ENCODE data around the gene UXT. TPM values are rescaled to one million over a fixed set of nuclear protein-coding genes. Genes with fewer than 3 reads are reported as not detected.

The UXT gene
- total and polyA plus RNA-seq, 2 experiments from 2014 or later: 58.4 to 141 TPM

GRCh38 chrX:47651043-47651905, 7.7 kb downstream of the UXT start:
- H3K79me2 ChIP-seq (replicated peaks; ENCODE audit: insufficient read depth): peaks cover 21% of the 10 kb centered on the region
- peak overlapping the region; percentile 70 for H3K27ac ChIP-seq (ENCODE audit: low read depth)
- no peaks in the 10 kb centered on the region for H3F3A ChIP-seq (replicated peaks; ENCODE audit: low read depth)
- peak overlapping the region; percentile 52 for H3K4me3 ChIP-seq
- peak overlapping the region; percentile 98 for H3K27ac Mint-ChIP-seq
- no peaks in the 10 kb centered on the region for H3K36me3 ChIP-seq (ENCODE audit: insufficient read depth)
- H3K4me1 ChIP-seq (ENCODE audit: insufficient read depth): peaks cover 3% of the 10 kb centered on the region; the same call in 1 of the 2 replicates
- peak; percentile 42 for ATAC-seq
- no peak for DNase-seq (ENCODE audit: low spot score)
- no peaks in the 10 kb centered on the region for H3K27me3 ChIP-seq (ENCODE audit: insufficient read depth)
- H3K9me3 Mint-ChIP-seq: no peaks in the 10 kb centered on the region
- no peaks in the 10 kb centered on the region for H4K20me1 ChIP-seq (replicated peaks; ENCODE audit: insufficient read depth)
- 0 out of 2 replicates have a peak overlapping the region, but pooled peaks have one; percentile 53 for H2AFZ ChIP-seq
- H3K9me2 ChIP-seq (ENCODE audit: insufficient read depth): no peaks in the 10 kb centered on the region
- H3K4me3 Mint-ChIP-seq: peak overlapping the region; percentile 92
- peaks cover 41% of the 10 kb centered on the region for H3K36me3 Mint-ChIP-seq (ENCODE audit: low read depth)
- H3K4me1 Mint-ChIP-seq: peaks cover 21% of the 10 kb centered on the region
- H3K4me2 ChIP-seq: peak overlapping the region; percentile 80
- TF ChIP-seq ETS1 (IDR thresholded peaks at IDR 0.05) (no peak), ZNF462 (CRISPR knock-in tag; IDR thresholded peaks at IDR 0.05) (no peak), STAT1 (IDR thresholded peaks at IDR 0.05; ENCODE audit: unreplicated experiment) (no peak), CREB1 (CRISPR knock-in tag; IDR thresholded peaks at IDR 0.05; ENCODE audit: low read depth) (no peak), POLR2AphosphoS5 (IDR thresholded peaks at IDR 0.05; ENCODE audit: low read depth) (no peak), REST (IDR thresholded peaks at IDR 0.05; ENCODE audit: unreplicated experiment) (no peak), ZNF114 (CRISPR knock-in tag; IDR thresholded peaks at IDR 0.05) (no peak), NANOG (IDR thresholded peaks at IDR 0.05; ENCODE audit: borderline replicate concordance) (no peak)
- H3K27me3 Mint-ChIP-seq (ENCODE audit: insufficient read depth, low read depth, poor library complexity): peaks cover 6% of the 10 kb centered on the region
